GM12878 (cell line): ENCODE measurements around the gene PACS2. TPM values are rescaled to one million over a fixed set of nuclear protein-coding genes. Genes with fewer than 3 reads are reported as not detected.

ENCODE experiments used
- ATAC-seq: fragments of 200-7000 bp; cut with Tn5 transposase; 3 replicates; pipeline ENCODE4 v1.9.1; 2020; ENCODE audit warnings: mild to moderate bottlenecking, moderate library complexity
- BruUV-seq: library from RNA; stranded (reverse); fragments of 400-500 nt; replicated peaks from 2 replicates; lab custom pipeline; 2021; lab: Mats Ljungman, UMichigan
- CTCF ChIA-PET: fragments of 300-600 bp; sonication (Branson Sonifier 250); formaldehyde crosslinking; extraction: SDS; loops from one replicate; lab custom pipeline; 2021; ENCODE audit warnings: inconsistent platforms; lab: Yijun Ruan, JAX
- POLR2A ChIA-PET: fragments of 350-600 bp; formaldehyde crosslinking; extraction: SDS; loops from one replicate; lab custom pipeline; 2021; ENCODE audit warnings: inconsistent platforms; lab: Charles Lee
- RAD21 ChIA-PET: fragments of 300-600 bp; sonication (Branson Sonifier 250); formaldehyde crosslinking; loops from one replicate; lab custom pipeline; 2023; ENCODE audit warnings: antibody characterized with exemption; ENCODE audit not compliant: unreplicated experiment; lab: Charles Lee
- SMC1A ChIA-PET: fragments of 300-600 bp; sonication (Branson Sonifier 250); formaldehyde crosslinking; loops from one replicate; lab custom pipeline; 2023; ENCODE audit not compliant: unreplicated experiment, uncharacterized antibody; lab: Charles Lee
- DNase-seq: peaks from one replicate; pipeline ENCODE4 v3.0.0-alpha.2; 2011; ENCODE audit warnings: low read depth, low spot score
- FAIRE-seq: peaks from 3 replicates; lab custom pipeline; 2011; peaks lifted over from hg19 to GRCh38; lab: Jason Lieb, UNC
- H2AFZ ChIP-seq: 2 replicates; pipeline ENCODE4 v1.6.0; 2011; ENCODE audit warnings: low read depth, low read length, control low read depth; ENCODE audit not compliant: control insufficient read depth
- H3K27ac ChIP-seq: 2 replicates; pipeline ENCODE4 v1.5.1; 2011; ENCODE audit warnings: control low read depth; ENCODE audit not compliant: control insufficient read depth, insufficient read depth
- H3K27me3 ChIP-seq, 2 experiments: replicated peaks in 1 of 2; 2 replicates each; pipeline versions ENCODE4 v1.6.0 to v1.6.1; 2011; ENCODE audit warnings: low read length in 1 of 2; ENCODE audit not compliant: control insufficient read depth in 2 of 2, insufficient read depth in 2 of 2
- H3K36me3 ChIP-seq, 2 experiments: 2 replicates each; pipeline ENCODE4 v1.5.1; 2011; ENCODE audit warnings: low read length in 1 of 2; ENCODE audit not compliant: control insufficient read depth in 2 of 2, insufficient read depth in 2 of 2
- H3K4me1 ChIP-seq: 2 replicates; pipeline ENCODE4 v1.6.1; 2011; ENCODE audit warnings: mild to moderate bottlenecking, low read length, moderate library complexity, mixed read lengths; ENCODE audit not compliant: control insufficient read depth, insufficient read depth
- H3K4me2 ChIP-seq: 2 replicates; pipeline ENCODE4 v1.6.0; 2011; ENCODE audit warnings: control low read depth; ENCODE audit not compliant: control insufficient read depth, insufficient read depth
- H3K4me3 ChIP-seq: fragments of 200-600 bp; sonication (generic); 2 replicates; pipeline ENCODE4 v1.5.1; 2016
- H3K79me2 ChIP-seq: 2 replicates; pipeline ENCODE4 v1.6.0; 2011; ENCODE audit warnings: low read length; ENCODE audit not compliant: control insufficient read depth, insufficient read depth
- H3K9ac ChIP-seq: 2 replicates; pipeline ENCODE4 v1.8.0; 2011; ENCODE audit warnings: low read length, control low read depth, mixed read lengths; ENCODE audit not compliant: control insufficient read depth, insufficient read depth
- H3K9me3 ChIP-seq: replicated peaks from 3 replicates; pipeline ENCODE4 v1.5.1; 2011; ENCODE audit warnings: mild to moderate bottlenecking, low read length; ENCODE audit not compliant: control insufficient read depth, insufficient read depth
- H4K20me1 ChIP-seq: 2 replicates; pipeline ENCODE4 v1.6.0; 2011; ENCODE audit not compliant: control insufficient read depth, insufficient read depth
- ATF3 ChIP-seq: IDR thresholded peaks from 2 replicates; pipeline ENCODE4 v1.6.1; 2011; ENCODE audit warnings: low read depth, mild to moderate bottlenecking, low read length, moderate library complexity, borderline replicate concordance; ENCODE audit errors: extremely low read depth
- BCL11A ChIP-seq: IDR thresholded peaks from 2 replicates; pipeline ENCODE4 v1.6.1; 2011; ENCODE audit warnings: low read depth, low read length
- CBX3 ChIP-seq: fragments of 200-600 bp; sonication (generic); IDR thresholded peaks from 2 replicates; pipeline ENCODE4 v1.6.1; 2016; ENCODE audit warnings: low read depth, borderline replicate concordance
- EP300 ChIP-seq, 2 experiments: fragments of 150-350 bp in 1 of 2; IDR thresholded peaks; 2 replicates each; pipeline ENCODE4 v1.6.1; 2011 to 2012; ENCODE audit warnings: low read depth in 2 of 2, low read length in 2 of 2, borderline replicate concordance in 1 of 2, improper control_type of control experiment in 1 of 2, inconsistent platforms in 1 of 2; ENCODE audit not compliant: control insufficient read depth in 1 of 2
- ETV6 ChIP-seq, 2 experiments: fragments of 450-650 bp in 1 of 2; IDR thresholded peaks in 1 of 2; conservative IDR thresholded peaks in 1 of 2; 2 replicates each; pipeline ENCODE4 v1.6.1; 2014; ENCODE audit warnings: antibody characterized with exemption in 1 of 2, borderline replicate concordance in 1 of 2, low read depth in 1 of 2, mild to moderate bottlenecking in 1 of 2, moderate library complexity in 1 of 2
- NBN ChIP-seq: fragments of 450-650 bp; IDR thresholded peaks from 2 replicates; pipeline ENCODE4 v1.6.1; 2016
- NRF1 ChIP-seq: conservative IDR thresholded peaks from 2 replicates; pipeline ENCODE4 v1.6.1; 2011; ENCODE audit warnings: mild to moderate bottlenecking, low read depth, low read length, improper control_type of control experiment
- RBBP5 ChIP-seq: fragments of 200-600 bp; sonication (generic); conservative IDR thresholded peaks from 2 replicates; pipeline ENCODE4 v1.6.1; 2016
- STAT3 ChIP-seq: IDR thresholded peaks from 2 replicates; pipeline ENCODE4 v1.6.1; 2011; ENCODE audit warnings: low read depth, low read length, improper control_type of control experiment
- USF2 ChIP-seq: IDR thresholded peaks from 2 replicates; pipeline ENCODE4 v1.6.1; 2011; ENCODE audit warnings: low read depth, low read length, improper control_type of control experiment, borderline replicate concordance
- WRNIP1 ChIP-seq: IDR thresholded peaks from 2 replicates; pipeline ENCODE4 v1.6.1; 2011; ENCODE audit warnings: low read depth, low read length, improper control_type of control experiment, borderline replicate concordance
- YBX1 ChIP-seq: fragments of 450-650 bp; IDR thresholded peaks from 2 replicates; pipeline ENCODE4 v1.6.1; 2016; ENCODE audit warnings: antibody characterized with exemption
- ZBTB4 ChIP-seq: fragments of 450-650 bp; formaldehyde crosslinking; IDR thresholded peaks from 2 replicates; pipeline ENCODE4 v1.4.0; 2022; ENCODE audit warnings: mild to moderate bottlenecking, moderate library complexity
- ZNF687 ChIP-seq: fragments of 450-650 bp; IDR thresholded peaks from 2 replicates; pipeline ENCODE4 v1.6.1; 2017; ENCODE audit warnings: mild to moderate bottlenecking, moderate library complexity
- WGBS: methylation state at CpG from one replicate; pipeline ENCODE4 v1.1.6; 2016; ENCODE audit warnings: low lambda C conversion rate; ENCODE audit not compliant: insufficient replicate concordance, insufficient coverage; ENCODE audit errors: missing lambda C conversion rate; 5-methylcytosine and 5-hydroxymethylcytosine counted together
- in situ Hi-C: fragments of 300-500 bp; cut with MboI; formaldehyde crosslinking; loops from 9 replicates; pipeline ENCODE4 v1.14.3; 2018; ENCODE audit warnings: mixed read lengths
- intact Hi-C: fragments of 100-400 bp; cut with micrococcal nuclease; formaldehyde crosslinking; loops from one replicate; pipeline ENCODE4 v1.14.2; 2022; ENCODE audit not compliant: unreplicated experiment
- polyA plus RNA-seq, 11 experiments: library from polyadenylated mRNA; depleted of rRNA in 4 of 11; unstranded in 6 of 11; stranded (reverse) in 5 of 11; fragments of >200 nt; fragmentation: Nextera tagmentation in 4 of 11; fragmentation: Illumina TruSeq in 1 of 11; extraction: Ambion mirVana in 4 of 11; extraction: Trizol in 1 of 11; gene quantifications; 1 replicate in 1 of 11; 2 replicates in 10 of 11; pipeline versions ENCODE4 v1.2.1 to v1.2.3, GENCODE V29; 2011 to 2016; ENCODE audit warnings: inconsistent platforms in 2 of 11, missing spikeins in 2 of 11, low read depth in 1 of 11
- total RNA-seq, 4 experiments: library from RNA; depleted of rRNA in 3 of 4; stranded (reverse); fragments of >200 nt in 3 of 4; fragmentation: Illumina TruSeq in 1 of 4; extraction: Trizol in 1 of 4; gene quantifications; 2 replicates each; pipeline versions ENCODE4 v1.2.1 to v1.2.3, GENCODE V29; 2013 to 2021

Gene PACS2
- total and polyA plus RNA-seq, 10 of the 15 experiments (the other 5 are each of a cell fraction or from before 2014, with no cell fraction given) = 0.21 to 37.3 (median 9.4) TPM

- TF ChIP-seq WRNIP1 (no peak), ZNF687 (no peak), STAT3 (no peak), EP300 (IDR thresholded peaks at IDR 0.05; ENCODE audit: borderline replicate concordance in 1 of 2, control insufficient read depth in 1 of 2, low read depth in 2 of 2, low read length in 2 of 2) (no peak), NBN (no peak), ATF3 (no peak), ETV6 (conservative IDR thresholded peaks at IDR 0.05 in 1 of 2, IDR thresholded peaks at IDR 0.05 in 1 of 2; ENCODE audit: borderline replicate concordance in 1 of 2, low read depth in 1 of 2) (no peak), BCL11A (no peak)
Observed at GRCh38 chr14:105324871-105325270, 10.3 kb downstream of the PACS2 start (continued).

- Histone ChIP-seq H3K36me3 (no peaks in the 10 kb centered on the region), H2AFZ (no peak overlapping the region), H3K27me3 (no peaks in the 10 kb centered on the region), H3K79me2 (no peaks in the 10 kb centered on the region), H3K4me1 (no peaks in the 10 kb centered on the region), H3K27ac (no peak overlapping the region), H3K9me3 (no peaks in the 10 kb centered on the region)
- WGBS = 77% methylated on average over 8 of the region's 9 CpGs
- no peak for DNase-seq
- in situ Hi-C loops = no loop called here
- intact Hi-C loops = no loop called here
- ATAC-seq = no peak
- RAD21 ChIA-PET = no interaction called here
- SMC1A ChIA-PET = no interaction called here
- TF ChIP-seq NRF1 (no peak), YBX1 (no peak), RBBP5 (no peak), ATF3 (no peak), CBX3 (no peak), ZBTB4 (no peak), USF2 (no peak)
- TF ChIP-seq, all 136 proteins: peak for 0
- H3K9ac ChIP-seq = no peak overlapping the region
- no peaks in the 10 kb centered on the region for H4K20me1 ChIP-seq
- ChIA-PET CTCF (interaction anchor here (0.6 kb wide), 1 partner anchor 161 kb away, joined by 3 read pairs; no protein-coding TSS in a partner anchor), POLR2A (no interaction called here)
- FAIRE-seq = no peak
- BruUV-seq = no TSS peak
- H3K4me2 ChIP-seq = no peak overlapping the region
- H3K4me3 ChIP-seq = no peak overlapping the region
Observed at GRCh38 chr14:105325303-105325702, 10.8 kb downstream of the PACS2 start.
